ENCODE measurements around the gene RASGEF1C.

DNA sequence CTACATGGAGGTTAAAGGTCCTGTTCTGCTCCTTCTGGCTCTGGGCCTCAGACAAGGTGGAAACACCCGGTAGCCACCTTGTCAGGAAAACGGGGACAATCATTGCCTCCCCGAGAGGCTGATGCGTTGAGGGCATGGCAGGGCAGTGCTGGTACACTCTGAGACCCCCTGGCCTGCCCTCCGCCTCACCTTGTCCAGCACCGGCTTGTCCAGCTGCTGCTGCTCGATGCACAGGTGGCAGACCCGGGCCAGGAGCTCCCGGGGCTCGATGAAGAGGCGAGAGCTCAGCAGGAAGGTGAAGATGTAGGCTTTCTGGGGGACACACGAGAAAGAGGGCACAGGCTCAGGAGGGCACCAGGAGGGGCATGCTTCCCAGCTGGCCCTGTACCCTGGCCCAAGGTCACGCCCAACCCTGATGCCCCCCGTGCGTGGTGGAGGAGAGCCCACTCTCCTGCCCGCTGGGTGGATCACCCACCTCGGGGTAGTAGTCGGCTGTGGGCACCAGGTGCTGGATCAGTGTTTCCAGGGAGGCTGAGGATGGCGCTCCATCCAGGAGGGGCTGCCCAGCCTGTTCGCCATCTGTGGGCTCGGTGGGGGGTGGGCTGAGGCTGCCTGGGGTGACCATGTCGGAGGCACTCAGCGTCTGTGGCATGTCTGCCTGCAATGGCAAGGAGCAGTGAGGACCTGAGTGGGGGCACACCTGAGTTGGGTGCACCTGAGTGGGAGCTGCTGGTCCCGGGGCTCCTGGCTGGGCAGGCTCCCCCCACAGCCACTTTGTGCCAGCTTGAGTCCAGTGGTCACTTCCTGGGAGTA is 71.4 kb downstream of the RASGEF1C start:
- TF ChIP-seq EZH2phosphoT487 (IDR thresholded peaks at IDR 0.05; ENCODE audit: borderline replicate concordance), result no peak
- no peak for TF ChIP-seq CTCF (conservative IDR thresholded peaks at IDR 0.05; ENCODE audit: low read length)
